HG02623 (cell line): ENCODE data around the gene BCAS4.

Experiments used
- ATAC-seq: cut with Tn5 transposase; IDR thresholded peaks from one replicate; pipeline ENCODE4 v1.9.1; 2021; ENCODE audit warnings: moderate library complexity; ENCODE audit not compliant: unreplicated experiment

BCAS4 gene

DNA sequence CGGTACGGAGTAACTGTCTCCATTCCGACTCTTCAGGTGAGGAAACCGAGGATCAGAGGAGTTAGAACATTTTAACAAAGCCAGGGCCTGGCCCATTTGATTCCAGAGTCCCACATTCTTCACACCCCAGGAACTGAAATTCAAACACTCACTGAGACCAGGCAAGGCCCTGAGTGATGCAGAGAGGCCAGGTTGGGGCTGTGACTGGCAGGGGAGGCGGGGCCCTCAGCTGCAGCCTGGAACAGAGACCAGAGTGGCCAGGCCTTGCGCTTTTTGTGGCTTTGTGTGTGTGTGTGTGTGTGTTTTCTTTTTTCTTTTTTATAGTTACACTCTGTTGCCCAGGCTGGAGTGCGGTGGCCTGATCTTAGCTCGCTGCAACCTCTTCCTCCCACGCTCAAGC, 57.2 kb downstream of the BCAS4 start:
- ATAC-seq = no peak

DNA sequence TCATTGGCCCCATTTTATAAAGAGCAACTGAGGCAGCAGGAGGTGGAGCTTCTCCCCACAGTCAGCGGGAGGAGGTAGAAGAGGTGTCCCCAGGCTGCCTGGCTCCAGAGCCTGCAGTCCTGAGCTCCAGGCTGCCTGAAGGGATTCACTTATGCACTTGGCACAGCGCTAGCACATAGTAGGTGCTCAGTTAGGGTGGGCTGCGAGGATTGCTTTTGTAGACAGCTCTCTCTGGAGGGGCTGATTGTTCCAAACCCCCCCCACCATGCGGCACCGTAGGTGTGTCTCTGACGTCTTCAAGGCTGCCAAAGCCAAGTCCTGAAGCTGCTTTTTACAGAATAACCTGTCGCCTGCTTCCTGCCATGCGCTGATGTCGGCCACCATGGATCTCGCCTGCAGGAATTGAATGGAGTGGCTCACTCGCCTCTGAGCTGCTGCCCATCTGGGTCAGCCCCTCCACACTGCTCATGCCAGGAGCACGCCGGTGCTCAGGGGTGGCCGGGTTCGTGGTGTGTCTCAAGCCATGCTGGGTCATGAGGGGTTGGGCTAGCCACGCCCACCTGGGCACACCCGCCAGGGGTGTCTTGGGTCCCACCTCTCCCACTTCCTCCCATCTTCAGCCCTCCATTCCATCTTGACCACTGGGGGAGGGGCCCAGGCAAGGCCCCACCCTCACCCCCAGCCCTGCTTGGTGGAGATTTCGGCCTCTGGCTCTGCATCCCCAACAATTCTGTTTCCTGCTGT, 59.8 kb downstream of the BCAS4 start:
- no peak for ATAC-seq

DNA sequence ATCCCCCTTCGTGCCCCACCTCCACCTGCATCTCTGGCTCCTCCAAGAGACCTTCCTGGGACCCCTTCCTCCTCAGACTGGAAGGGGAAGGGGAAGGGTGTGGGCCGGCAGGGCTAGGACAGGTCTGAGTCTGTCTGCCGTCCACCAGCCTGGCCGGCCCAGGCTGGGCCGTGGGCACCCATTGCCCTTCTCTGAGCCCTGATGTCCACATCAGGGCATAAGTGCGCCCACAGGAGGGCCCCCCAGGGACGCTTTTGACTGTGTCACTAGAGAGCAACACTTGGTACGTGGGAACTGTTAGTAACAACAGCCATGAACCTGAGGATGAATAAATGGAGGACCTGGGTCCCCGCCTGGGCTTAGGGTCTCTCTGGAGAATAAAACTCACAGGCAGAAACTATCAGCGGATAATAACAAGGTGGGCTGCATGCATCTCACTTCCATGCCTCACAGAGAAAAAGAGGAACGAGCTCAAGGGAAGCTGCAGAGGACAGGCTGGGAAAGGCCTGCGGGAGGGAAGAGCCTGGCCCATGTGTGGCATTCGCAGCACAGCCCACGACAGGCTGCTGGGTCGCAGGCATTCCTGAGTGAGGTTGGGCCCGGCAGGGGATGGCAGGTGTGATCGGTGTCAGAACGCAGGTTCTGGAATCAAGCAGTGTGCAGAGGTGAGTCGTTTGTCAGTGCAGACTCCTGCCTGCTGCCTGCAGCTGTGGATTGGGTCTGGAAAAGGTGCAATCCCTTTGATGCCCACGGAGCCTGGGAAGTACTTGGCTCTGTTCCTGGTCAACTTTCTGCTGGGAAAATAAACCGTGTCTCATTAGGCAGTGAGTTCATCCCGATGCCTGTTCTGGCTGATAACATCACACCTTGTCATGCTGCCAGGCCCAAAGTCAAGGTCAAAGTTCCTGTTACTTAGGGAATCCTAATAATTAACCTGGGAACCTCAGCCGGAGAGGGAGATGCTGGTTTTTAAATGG, 60.9 kb downstream of the BCAS4 start:
- ATAC-seq = no peak

DNA sequence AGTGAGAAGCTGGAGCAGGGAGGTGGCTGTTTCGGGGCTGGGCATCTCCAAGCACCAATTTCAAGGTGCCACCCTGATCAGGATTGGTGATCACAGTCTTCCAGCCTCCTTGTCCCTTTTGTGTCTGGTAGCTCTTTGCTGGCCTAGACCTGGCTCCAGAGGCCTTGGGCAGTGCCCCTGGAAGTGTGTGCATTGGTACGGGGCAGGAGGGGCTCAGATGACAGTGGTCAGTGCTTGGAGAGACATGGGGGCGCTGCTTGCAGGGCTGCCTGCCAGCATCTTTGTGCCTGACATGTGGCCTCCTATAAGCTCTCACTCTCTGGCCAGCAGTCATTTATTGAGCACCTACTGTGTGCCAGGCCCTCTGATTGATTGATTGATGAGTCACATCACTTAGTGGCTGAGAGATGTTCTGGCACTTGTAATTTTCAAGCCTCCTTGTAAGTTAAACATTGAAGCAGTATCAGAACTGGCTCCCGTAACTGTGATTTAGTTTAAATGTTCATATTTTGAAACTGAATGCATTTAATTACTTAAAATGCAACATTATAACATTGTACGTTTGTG, 61.7 kb downstream of the BCAS4 start:
- ATAC-seq = no peak

DNA sequence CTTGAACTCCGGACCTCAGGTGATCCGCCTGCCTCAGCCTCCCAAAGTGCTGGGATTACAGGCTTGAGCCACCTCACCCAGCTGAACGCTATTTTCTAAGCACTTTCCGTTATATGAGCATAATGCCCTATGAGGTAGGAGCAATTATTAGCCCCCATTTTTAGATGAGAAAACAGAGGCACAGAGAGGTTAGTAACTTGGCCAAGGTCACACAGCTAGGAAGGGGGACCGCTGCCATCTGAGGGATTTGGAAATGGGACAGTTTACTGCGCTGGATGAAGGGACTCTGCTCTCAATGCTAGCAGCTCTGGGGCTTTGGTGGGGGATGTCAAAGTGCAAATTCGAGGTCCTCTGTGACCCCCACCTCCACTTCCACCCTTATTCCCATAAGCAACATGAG, 62.5 kb downstream of the BCAS4 start:
- ATAC-seq = no peak

DNA sequence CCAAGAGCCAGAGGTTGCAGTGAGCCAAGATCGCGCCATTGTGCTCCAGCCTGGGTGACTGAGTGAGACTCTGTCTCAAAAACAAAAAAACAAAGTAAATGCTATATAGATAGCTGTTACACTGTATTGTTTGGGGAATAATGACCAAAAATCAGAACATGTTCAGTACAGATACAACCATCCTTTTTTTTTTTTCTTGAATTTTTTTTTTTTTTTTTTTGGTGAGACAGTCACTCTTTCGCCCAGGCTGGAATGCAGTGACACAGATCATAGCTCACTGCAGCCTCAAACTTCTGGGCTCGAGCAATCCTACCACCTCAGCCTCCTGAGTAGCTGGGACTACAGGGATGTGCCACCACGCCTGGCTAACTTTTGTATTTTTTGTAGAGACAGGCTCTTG, 63.7 kb downstream of the BCAS4 start:
- no peak for ATAC-seq

DNA sequence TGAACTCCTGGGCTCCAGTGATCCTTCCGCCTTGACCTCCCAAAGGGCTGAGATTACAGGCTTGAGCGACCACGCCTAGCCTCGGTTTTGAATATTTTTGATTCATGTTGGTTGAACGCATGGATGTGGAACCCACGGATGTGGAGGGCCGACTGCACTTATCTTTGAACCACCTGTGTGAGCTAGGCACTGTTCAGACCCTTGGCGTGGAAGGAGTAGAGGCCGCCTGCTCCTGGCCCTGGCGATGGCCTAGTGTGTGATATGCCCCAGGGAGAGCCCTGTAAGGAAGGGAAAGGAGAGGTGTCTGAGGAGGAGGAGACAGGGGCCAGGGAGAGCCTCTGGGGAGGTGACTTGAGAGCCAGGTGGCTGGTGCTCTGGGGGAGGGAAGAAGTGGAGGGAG, 64.3 kb downstream of the BCAS4 start:
- no peak for ATAC-seq

GRCh38 chr20:50861012-50861411, 66.2 kb downstream of the BCAS4 start:
- ATAC-seq = no peak

- ATAC-seq = no peak
Measured at GRCh38 chr20:50862546-50862945, 67.7 kb downstream of the BCAS4 start.

GRCh38 chr20:50865114-50865513, 70.3 kb downstream of the BCAS4 start:
- ATAC-seq = no peak

DNA sequence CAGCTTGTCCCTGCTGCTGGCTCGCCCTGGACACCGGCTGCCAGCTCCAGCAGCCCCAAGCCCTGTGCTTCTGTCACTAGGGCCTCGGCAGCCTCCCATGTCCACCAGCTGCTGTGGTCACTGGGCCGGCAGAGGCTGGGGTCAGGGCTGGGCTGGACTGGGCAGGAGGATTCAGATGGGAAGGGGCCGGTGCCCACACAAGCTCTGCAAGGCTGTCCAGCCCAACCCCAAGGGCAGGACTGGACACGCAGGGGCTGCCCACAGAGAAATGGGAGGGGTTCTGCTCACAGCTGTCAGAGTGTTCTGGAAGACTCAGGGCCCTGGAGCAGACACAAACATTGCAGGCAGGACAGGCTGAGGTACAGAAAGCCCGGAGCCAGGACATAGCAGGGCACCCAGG, 70.7 kb downstream of the BCAS4 start:
- ATAC-seq = no peak

DNA sequence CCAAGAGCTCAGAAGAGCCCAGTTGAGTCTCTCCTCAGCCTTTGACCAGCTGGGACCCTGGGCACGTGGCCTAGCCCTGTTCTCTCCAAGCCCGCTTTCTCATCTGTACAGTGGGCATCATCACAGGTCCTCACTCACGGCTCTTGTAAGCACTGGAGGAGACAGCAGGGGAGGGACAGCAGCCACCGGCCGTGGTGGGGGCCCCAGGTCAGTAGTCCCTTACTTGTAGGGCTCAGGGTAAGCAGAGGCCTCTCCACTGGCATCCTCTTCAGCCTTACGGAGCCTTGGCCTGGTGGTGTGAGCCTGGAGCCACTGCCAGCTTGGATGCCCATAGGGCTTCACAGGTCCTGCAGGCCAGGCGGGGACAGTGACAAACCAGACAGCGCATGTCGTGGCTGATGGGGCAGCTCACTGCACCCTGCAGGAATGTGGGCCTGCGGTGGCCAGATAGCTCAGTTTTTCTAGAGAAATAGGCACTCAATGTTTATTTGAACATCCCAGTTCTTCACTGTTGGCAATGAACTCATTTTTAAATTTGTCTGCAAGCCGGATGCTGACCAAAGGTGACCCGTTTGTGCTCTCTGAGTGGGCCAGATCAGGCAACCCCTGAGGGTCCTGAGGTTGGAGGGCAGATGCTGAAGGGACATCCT, 71.3 kb downstream of the BCAS4 start:
- no peak for ATAC-seq

GRCh38 chr20:50866831-50867230, 72.0 kb downstream of the BCAS4 start:
- ATAC-seq = no peak

DNA sequence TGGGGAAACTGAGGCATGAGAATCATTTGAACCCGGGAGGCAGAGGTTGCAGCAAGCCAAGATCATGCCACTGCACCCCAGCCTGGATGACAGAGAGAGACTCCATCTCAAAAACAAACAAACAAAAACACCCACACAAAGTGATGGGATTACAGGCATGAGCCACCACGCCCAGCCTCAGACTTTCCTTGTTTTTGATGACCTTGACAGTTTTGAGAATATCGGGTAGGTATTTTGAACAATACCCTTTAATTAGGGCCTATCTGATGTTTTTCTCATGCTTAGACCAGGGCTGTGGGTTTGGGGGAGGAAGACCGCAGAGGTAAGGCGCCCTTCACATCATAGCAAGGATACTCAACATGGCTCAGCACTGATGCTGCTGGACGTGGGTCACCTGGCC, 72.9 kb downstream of the BCAS4 start:
- ATAC-seq = no peak

DNA sequence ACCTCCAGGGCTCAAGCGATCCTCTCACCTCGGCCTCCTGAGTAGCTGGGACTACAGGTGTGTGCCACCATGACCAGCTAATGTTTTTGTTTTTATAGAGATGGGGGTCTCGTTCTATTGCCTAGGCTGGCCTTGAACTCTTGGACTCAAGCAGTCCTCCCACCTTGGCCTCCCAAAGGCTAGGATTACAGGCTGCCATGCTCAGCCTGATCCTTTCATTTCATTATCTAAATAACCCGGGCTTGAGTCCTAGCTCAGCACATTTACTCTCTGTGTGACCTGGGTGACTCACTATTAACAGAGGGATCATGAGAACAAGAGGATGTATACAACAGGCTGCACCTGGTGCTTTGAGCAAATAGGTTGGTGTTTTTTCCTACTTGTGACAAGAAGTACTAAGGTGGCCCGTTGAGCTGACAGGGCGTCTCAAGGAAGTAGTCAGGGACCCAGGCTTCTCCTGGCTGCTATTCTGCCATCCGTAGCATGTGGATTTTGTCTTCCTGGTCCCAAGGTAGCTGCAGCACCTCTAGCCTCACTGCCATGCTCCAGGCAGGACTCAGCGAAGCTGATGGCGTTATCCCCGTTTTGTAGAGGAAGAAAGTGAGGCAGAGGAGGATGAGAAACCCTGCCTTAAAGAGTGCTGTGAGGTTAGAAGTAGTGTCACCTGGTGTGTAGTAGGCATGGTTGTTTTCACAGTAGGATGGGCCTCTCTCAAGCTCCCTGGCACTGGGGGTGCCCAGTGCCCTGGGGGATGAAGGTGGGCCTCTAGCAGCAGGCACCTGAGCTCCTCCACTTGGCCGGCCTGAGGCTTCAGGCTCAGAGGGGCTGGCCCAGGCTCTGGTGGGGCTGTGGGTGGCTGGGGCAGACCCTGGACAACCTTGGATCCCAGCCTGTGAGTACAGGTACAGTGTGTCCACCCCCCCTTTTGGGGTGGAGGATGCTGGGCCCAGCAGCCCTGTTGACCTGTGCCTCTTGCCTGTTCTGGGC, 73.9 kb downstream of the BCAS4 start:
- ATAC-seq = no peak

GRCh38 chr20:50870561-50871161, 75.8 kb downstream of the BCAS4 start:
- no peak for ATAC-seq

DNA sequence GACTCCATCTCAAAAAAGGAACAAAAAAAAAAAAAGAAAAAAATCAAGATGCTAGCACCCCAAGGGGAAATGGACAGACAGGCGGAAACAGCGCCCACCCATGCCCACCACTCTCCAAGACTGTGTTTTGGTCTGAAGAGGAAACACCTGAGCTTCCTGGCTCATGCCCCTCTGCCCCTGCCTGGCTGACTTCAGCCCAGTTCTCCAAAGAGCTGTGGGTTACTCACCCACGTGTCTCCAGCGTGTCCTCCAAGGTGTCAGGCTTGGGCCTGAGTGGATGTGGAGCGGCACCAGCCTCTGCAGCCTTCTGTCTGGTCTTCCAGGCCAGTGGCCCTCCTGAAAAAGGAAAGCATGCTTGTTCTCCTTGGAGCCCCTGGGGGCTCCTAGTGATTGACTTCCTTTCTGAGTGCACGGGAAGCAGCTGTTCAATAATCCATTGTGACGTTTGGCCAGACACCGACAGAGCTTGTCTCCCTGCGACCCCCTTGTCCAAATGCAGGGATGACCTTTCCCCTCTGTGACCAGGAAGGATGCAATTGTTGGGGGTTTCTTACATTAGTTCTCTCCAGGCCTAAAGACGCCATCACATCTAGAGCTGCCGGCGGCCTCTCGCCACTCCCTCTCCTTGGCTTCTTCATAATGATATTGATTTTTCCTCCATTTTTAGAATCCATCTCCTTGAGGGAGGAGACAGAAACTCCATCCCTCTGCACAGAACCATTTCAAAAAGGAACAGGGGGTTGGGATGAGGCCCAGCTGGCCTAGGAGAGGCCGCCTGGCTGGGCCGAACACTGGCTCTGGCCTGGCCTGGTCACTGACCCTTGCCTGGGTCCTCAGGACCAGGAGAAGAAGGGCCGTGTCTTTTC, 77.9 kb downstream of the BCAS4 start:
- no peak for ATAC-seq

DNA sequence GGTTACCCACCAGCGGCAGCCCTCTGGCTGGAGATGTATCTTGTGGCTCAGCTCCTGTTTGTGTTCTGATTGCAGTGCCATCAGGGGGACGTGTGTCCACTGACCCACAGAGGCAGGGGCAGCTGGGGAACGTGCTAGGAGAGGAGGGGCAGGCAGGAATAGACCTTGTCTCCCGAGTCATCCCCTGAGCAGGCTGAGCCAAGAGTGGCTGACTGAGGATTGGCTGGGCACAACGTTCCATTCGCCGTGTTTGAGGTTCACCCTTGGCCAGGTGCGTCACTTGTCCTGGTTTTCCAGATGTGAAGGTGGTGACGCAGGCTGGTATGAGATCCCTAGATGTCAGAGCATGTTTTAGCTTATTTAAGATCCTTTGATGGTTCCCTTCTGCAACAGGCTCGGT, 78.7 kb downstream of the BCAS4 start:
- no peak for ATAC-seq
